Esophagus muscularis mucosa (tissue), 4 donors: Measurements from ENCODE around the gene CD96.

Experiments used
- CTCF ChIP-seq, 3 experiments: fragments of 200-600 bp in 2 of 3; fragments of 450-650 bp in 1 of 3; sonication (generic) in 2 of 3; IDR thresholded peaks; one replicate each; pipeline ENCODE4 v1.5.1; 2017 to 2019; ENCODE audit warnings: antibody characterized with exemption in 3 of 3, mild to moderate bottlenecking in 2 of 3, moderate library complexity in 1 of 3
- EP300 ChIP-seq: sonication (generic); formaldehyde crosslinking; IDR thresholded peaks from one replicate; pipeline ENCODE4 v1.6.1; 2017; ENCODE audit warnings: antibody characterized with exemption
- POLR2AphosphoS5 ChIP-seq, 2 donors: sonication (generic); formaldehyde crosslinking; IDR thresholded peaks; one replicate each; pipeline ENCODE4 v1.6.1; 2017; ENCODE audit warnings: antibody characterized with exemption in 2 of 2

- TF ChIP-seq EP300 (no peak), CTCF (IDR thresholded peaks at IDR 0.05) (no peak), POLR2AphosphoS5 (IDR thresholded peaks at IDR 0.05) (no peak)
Measured at GRCh38 chr3:111582120-111582474, 40.1 kb downstream of the CD96 start.
